ENCODE data around the gene SPG21.

SPG21 gene

GRCh38 chr15:64985366-64986033, 4.2 kb downstream of the SPG21 start:
- DNase-seq, result peak; percentile 59
- no peak overlapping the region for H2AFZ ChIP-seq (ENCODE audit: low read depth, low read length)
- H4K8ac ChIP-seq (ENCODE audit: low read length), result peak overlapping the region; percentile 37
- H3K27ac ChIP-seq (ENCODE audit: low read length, poor library complexity, severe bottlenecking), result no peak overlapping the region
- peak overlapping the region in 1 of 2 experiments; percentile 62 for H3K4ac ChIP-seq (ENCODE audit: low read depth in 1 of 2, low read length in 2 of 2)
- peak overlapping the region; percentile 4 for H2BK120ac ChIP-seq (ENCODE audit: low read depth, low read length)
- peak overlapping the region in 1 of 2 experiments; percentile 65 for H2BK12ac ChIP-seq (ENCODE audit: low read length in 2 of 2)
- 60% methylated on average over 7 of the region's 9 CpGs for WGBS
- peak overlapping the region; percentile 6 to 49 for H3K18ac ChIP-seq (ENCODE audit: low read depth in 1 of 2, low read length in 2 of 2)
- peak overlapping the region; percentile 71 for H3K9ac ChIP-seq (ENCODE audit: low read length)
- peaks cover 6% of the 10 kb centered on the region for H3K79me1 ChIP-seq (replicated peaks; ENCODE audit: low read length, poor library complexity, severe bottlenecking)
- H3K27me3 ChIP-seq (ENCODE audit: control insufficient read depth in 1 of 2, insufficient read depth in 1 of 2, low read length in 2 of 2), result no peaks in the 10 kb centered on the region
- H2BK15ac ChIP-seq (ENCODE audit: low read depth, poor library complexity, severe bottlenecking), result no peak overlapping the region
- peaks cover 2 to 34% of the 10 kb centered on the region in 2 experiments for H3K36me3 ChIP-seq (ENCODE audit: control insufficient read depth in 1 of 2, insufficient read depth in 2 of 2, low read depth in 1 of 2, low read length in 2 of 2)
- peak overlapping the region in 1 of 2 experiments; percentile 42 for H3K4me3 ChIP-seq (ENCODE audit: insufficient read depth in 1 of 2, low read depth in 1 of 2, low read length in 2 of 2)
- H2BK5ac ChIP-seq (ENCODE audit: low read depth, low read length, poor library complexity, severe bottlenecking), result no peak overlapping the region
- no peak overlapping the region for H2AK5ac ChIP-seq (ENCODE audit: low read length, severe bottlenecking)
- no peaks in the 10 kb centered on the region for H3K9me3 ChIP-seq (ENCODE audit: control insufficient read depth, low read length)
- H3K4me1 ChIP-seq (ENCODE audit: control insufficient read depth, insufficient read depth, low read depth, low read length), result peaks cover 3% of the 10 kb centered on the region
- H3K4me2 ChIP-seq (ENCODE audit: low read length, poor library complexity, severe bottlenecking), result no peak overlapping the region
- H4K91ac ChIP-seq (ENCODE audit: low read length), result peak overlapping the region; percentile 83
- no peak overlapping the region for H3K14ac ChIP-seq (ENCODE audit: low read length in 2 of 2)
- no peak overlapping the region for H3K23ac ChIP-seq (ENCODE audit: low read length in 2 of 2)

DNA sequence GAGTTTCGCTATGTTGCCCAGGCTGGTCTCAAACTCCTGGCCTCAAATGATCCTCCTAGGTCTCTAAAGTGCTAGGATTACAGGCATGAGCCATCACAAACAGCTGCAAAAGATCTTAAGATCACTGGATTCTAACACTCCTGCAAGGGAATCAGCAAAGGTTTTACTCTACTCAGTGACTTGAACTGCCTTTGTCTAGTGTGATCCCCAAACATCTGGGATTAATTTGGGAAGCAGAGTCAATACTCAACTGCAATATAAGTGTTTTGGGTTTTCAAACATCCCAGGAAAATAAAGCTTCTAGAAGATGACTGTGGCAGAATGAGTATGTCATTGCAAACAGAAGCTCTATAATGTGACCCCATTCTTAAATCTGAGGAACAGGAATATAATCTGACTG, 7.2 kb downstream of the SPG21 start:
- Histone ChIP-seq H3K23ac (ENCODE audit: low read length in 2 of 2) (no peak overlapping the region), H3K4me2 (ENCODE audit: low read length, poor library complexity, severe bottlenecking) (no peak overlapping the region)

DNA sequence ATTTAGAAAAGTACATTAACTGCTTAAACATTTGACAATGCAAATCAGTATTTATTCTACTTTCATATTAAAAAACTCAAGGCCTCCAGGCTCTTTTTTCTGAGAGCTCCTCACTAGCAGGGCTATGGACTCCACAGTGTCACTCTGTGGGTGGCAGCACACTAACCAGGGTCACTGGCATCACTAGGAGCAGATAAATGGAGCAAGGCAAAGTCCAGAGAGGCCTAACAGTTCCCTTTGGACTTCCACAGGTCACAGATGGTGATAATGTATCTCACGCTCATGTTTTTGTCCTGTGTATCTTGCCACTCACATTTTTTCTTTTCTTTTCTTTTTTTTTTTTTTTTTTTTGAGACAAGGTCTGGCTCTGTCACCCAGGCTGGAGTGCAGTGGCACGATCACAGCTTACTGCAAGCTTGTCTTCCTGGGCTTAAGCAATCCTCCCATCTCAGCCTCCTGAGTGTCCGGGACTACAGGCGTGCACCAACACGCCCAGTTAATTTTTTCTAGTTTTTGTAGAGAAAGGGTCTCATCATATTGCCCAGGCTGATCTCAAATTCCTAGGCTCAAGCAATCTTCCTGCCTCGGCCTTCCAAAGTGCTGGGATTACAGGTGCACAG, 7.8 kb downstream of the SPG21 start:
- 100% methylated on average over 6 of the region's 6 CpGs for WGBS
- peaks cover 18 to 56% of the 10 kb centered on the region in 2 experiments for H3K36me3 ChIP-seq (ENCODE audit: control insufficient read depth in 1 of 2, insufficient read depth in 2 of 2, low read depth in 1 of 2, low read length in 2 of 2)

More for the DNA sequence above, 7.2 kb downstream of the SPG21 start:
- H3K36me3 ChIP-seq (ENCODE audit: control insufficient read depth in 1 of 2, insufficient read depth in 2 of 2, low read depth in 1 of 2, low read length in 2 of 2), result peaks cover 12 to 56% of the 10 kb centered on the region in 2 experiments
- H4K8ac ChIP-seq (ENCODE audit: low read length), result no peak overlapping the region
- H3K4me3 ChIP-seq (ENCODE audit: insufficient read depth in 1 of 2, low read depth in 1 of 2, low read length in 2 of 2), result no peak overlapping the region
- no peaks in the 10 kb centered on the region for H3K27me3 ChIP-seq (ENCODE audit: control insufficient read depth in 1 of 2, insufficient read depth in 1 of 2, low read length in 2 of 2)
- peaks cover 15% of the 10 kb centered on the region for H3K79me1 ChIP-seq (replicated peaks; ENCODE audit: low read length, poor library complexity, severe bottlenecking)
- no peak overlapping the region for H3K14ac ChIP-seq (ENCODE audit: low read length in 2 of 2)
- no peak overlapping the region for H3K4ac ChIP-seq (ENCODE audit: low read depth in 1 of 2, low read length in 2 of 2)
- no peak overlapping the region for H3K27ac ChIP-seq (ENCODE audit: low read length, poor library complexity, severe bottlenecking)
- H2BK5ac ChIP-seq (ENCODE audit: low read depth, low read length, poor library complexity, severe bottlenecking), result no peak overlapping the region
- no peak overlapping the region for H2BK120ac ChIP-seq (ENCODE audit: low read depth, low read length)
- H3K4me1 ChIP-seq (ENCODE audit: control insufficient read depth, insufficient read depth, low read depth, low read length), result peaks cover 3% of the 10 kb centered on the region
- H2BK12ac ChIP-seq (ENCODE audit: low read length in 2 of 2), result no peak overlapping the region
- H3K18ac ChIP-seq (ENCODE audit: low read depth in 1 of 2, low read length in 2 of 2), result no peak overlapping the region
- WGBS, result 100% methylated on average over 1 of the region's 1 CpG
- no peaks in the 10 kb centered on the region for H3K9me3 ChIP-seq (ENCODE audit: control insufficient read depth, low read length)
- no peak overlapping the region for H3K9ac ChIP-seq (ENCODE audit: low read length)
- H2AFZ ChIP-seq (ENCODE audit: low read depth, low read length), result no peak overlapping the region
- H2AK5ac ChIP-seq (ENCODE audit: low read length, severe bottlenecking), result no peak overlapping the region
- no peak overlapping the region for H4K91ac ChIP-seq (ENCODE audit: low read length)
- no peak overlapping the region for H2BK15ac ChIP-seq (ENCODE audit: low read depth, poor library complexity, severe bottlenecking)
- no peak for DNase-seq

DNA sequence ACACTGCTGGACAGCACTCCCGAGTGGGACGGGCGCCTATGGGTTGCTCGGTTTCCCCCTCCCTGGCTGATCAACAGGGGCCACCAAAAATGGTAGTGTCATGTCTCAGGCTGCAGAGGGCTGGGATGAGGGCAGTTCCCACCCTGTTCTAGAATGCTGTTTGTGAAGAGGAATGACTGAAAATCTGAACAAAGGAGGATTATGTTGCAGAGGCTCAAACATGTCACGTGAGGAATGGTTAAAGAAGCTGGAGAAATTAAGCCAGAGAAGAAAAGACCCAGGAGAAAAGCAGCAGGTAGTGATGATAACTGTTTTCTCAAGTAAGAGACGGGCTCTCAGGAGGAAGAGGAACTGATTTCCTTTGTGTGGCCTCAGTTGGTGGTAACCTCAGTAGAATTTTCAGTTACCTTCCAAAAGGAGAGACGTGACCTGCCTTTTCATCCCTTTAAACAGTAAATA, 10.4 kb downstream of the SPG21 start:
- WGBS, result 98% methylated on average over 7 of the region's 7 CpGs
- no peak overlapping the region for H4K8ac ChIP-seq (ENCODE audit: low read length)
- H3K4me3 ChIP-seq (ENCODE audit: insufficient read depth in 1 of 2, low read depth in 1 of 2, low read length in 2 of 2), result no peak overlapping the region
- H4K91ac ChIP-seq (ENCODE audit: low read length), result no peak overlapping the region
- no peak overlapping the region for H3K4ac ChIP-seq (ENCODE audit: low read depth in 1 of 2, low read length in 2 of 2)
- H2AK5ac ChIP-seq (ENCODE audit: low read length, severe bottlenecking), result no peak overlapping the region
- H3K27ac ChIP-seq (ENCODE audit: low read length, poor library complexity, severe bottlenecking), result no peak overlapping the region
- no peak overlapping the region for H2BK15ac ChIP-seq (ENCODE audit: low read depth, poor library complexity, severe bottlenecking)
- H3K4me1 ChIP-seq (ENCODE audit: control insufficient read depth, insufficient read depth, low read depth, low read length), result no peaks in the 10 kb centered on the region
- peaks cover 15% of the 10 kb centered on the region for H3K79me1 ChIP-seq (replicated peaks; ENCODE audit: low read length, poor library complexity, severe bottlenecking)
- H3K9me3 ChIP-seq (ENCODE audit: control insufficient read depth, low read length), result no peaks in the 10 kb centered on the region
- no peak overlapping the region for H2BK5ac ChIP-seq (ENCODE audit: low read depth, low read length, poor library complexity, severe bottlenecking)
- H3K27me3 ChIP-seq (ENCODE audit: control insufficient read depth in 1 of 2, insufficient read depth in 1 of 2, low read length in 2 of 2), result no peaks in the 10 kb centered on the region
- no peak overlapping the region for H2BK120ac ChIP-seq (ENCODE audit: low read depth, low read length)
- H2AFZ ChIP-seq (ENCODE audit: low read depth, low read length), result no peak overlapping the region
- H2BK12ac ChIP-seq (ENCODE audit: low read length in 2 of 2), result no peak overlapping the region
- H3K14ac ChIP-seq (ENCODE audit: low read length in 2 of 2), result no peak overlapping the region
- peaks cover 22 to 77% of the 10 kb centered on the region in 2 experiments for H3K36me3 ChIP-seq (ENCODE audit: control insufficient read depth in 1 of 2, insufficient read depth in 2 of 2, low read depth in 1 of 2, low read length in 2 of 2)
- DNase-seq, result no peak
- no peak overlapping the region for H3K9ac ChIP-seq (ENCODE audit: low read length)
- no peak overlapping the region for H3K18ac ChIP-seq (ENCODE audit: low read depth in 1 of 2, low read length in 2 of 2)
- no peak overlapping the region for H3K4me2 ChIP-seq (ENCODE audit: low read length, poor library complexity, severe bottlenecking)
- H3K23ac ChIP-seq (ENCODE audit: low read length in 2 of 2), result no peak overlapping the region

More for the DNA sequence above, 7.8 kb downstream of the SPG21 start:
- H3K27me3 ChIP-seq (ENCODE audit: control insufficient read depth in 1 of 2, insufficient read depth in 1 of 2, low read length in 2 of 2), result no peaks in the 10 kb centered on the region
- peaks cover 17% of the 10 kb centered on the region for H3K79me1 ChIP-seq (replicated peaks; ENCODE audit: low read length, poor library complexity, severe bottlenecking)
- H2BK5ac ChIP-seq (ENCODE audit: low read depth, low read length, poor library complexity, severe bottlenecking), result no peak overlapping the region
- peak overlapping the region; percentile 56 for H3K9ac ChIP-seq (ENCODE audit: low read length)
- H4K91ac ChIP-seq (ENCODE audit: low read length), result no peak overlapping the region
- H3K4me2 ChIP-seq (ENCODE audit: low read length, poor library complexity, severe bottlenecking), result no peak overlapping the region
- H2AFZ ChIP-seq (ENCODE audit: low read depth, low read length), result no peak overlapping the region
- no peak overlapping the region for H2BK12ac ChIP-seq (ENCODE audit: low read length in 2 of 2)
- no peak overlapping the region for H3K18ac ChIP-seq (ENCODE audit: low read depth in 1 of 2, low read length in 2 of 2)
- H3K23ac ChIP-seq (ENCODE audit: low read length in 2 of 2), result no peak overlapping the region
- H2AK5ac ChIP-seq (ENCODE audit: low read length, severe bottlenecking), result no peak overlapping the region
- no peak overlapping the region for H2BK15ac ChIP-seq (ENCODE audit: low read depth, poor library complexity, severe bottlenecking)
- H3K4me3 ChIP-seq (ENCODE audit: insufficient read depth in 1 of 2, low read depth in 1 of 2, low read length in 2 of 2), result no peak overlapping the region
- peaks cover 3% of the 10 kb centered on the region for H3K4me1 ChIP-seq (ENCODE audit: control insufficient read depth, insufficient read depth, low read depth, low read length)
- H2BK120ac ChIP-seq (ENCODE audit: low read depth, low read length), result no peak overlapping the region
- H3K14ac ChIP-seq (ENCODE audit: low read length in 2 of 2), result no peak overlapping the region
- no peak for DNase-seq
- H3K27ac ChIP-seq (ENCODE audit: low read length, poor library complexity, severe bottlenecking), result no peak overlapping the region
- H4K8ac ChIP-seq (ENCODE audit: low read length), result no peak overlapping the region
- H3K4ac ChIP-seq (ENCODE audit: low read depth in 1 of 2, low read length in 2 of 2), result no peak overlapping the region
- H3K9me3 ChIP-seq (ENCODE audit: control insufficient read depth, low read length), result no peaks in the 10 kb centered on the region
